WTC11 (cell line): ENCODE results near the gene IDH3A.

ENCODE experiments used
- ETV6 ChIP-seq: sonication (generic); formaldehyde crosslinking; IDR thresholded peaks from 2 replicates; pipeline ENCODE4 v1.8.1; 2022; ENCODE audit warnings: mild to moderate bottlenecking, missing genetic modification reagents
- GRHL2 ChIP-seq: fragments of 250-450 bp; sonication (Bioruptor Pico); IDR thresholded peaks from 2 replicates; pipeline ENCODE4 v1.8.0; 2022; ENCODE audit warnings: mild to moderate bottlenecking, moderate library complexity; ENCODE audit not compliant: insufficient replicate concordance, severe bottlenecking
- NFE2L1 ChIP-seq: sonication (generic); formaldehyde crosslinking; IDR thresholded peaks from 2 replicates; pipeline ENCODE4 v1.8.1; 2023; ENCODE audit warnings: missing genetic modification reagents
- SOX15 ChIP-seq: fragments of 250-450 bp; sonication (Bioruptor Pico); IDR thresholded peaks from 2 replicates; pipeline ENCODE4 v1.9.0; 2021; ENCODE audit warnings: mild to moderate bottlenecking
- TEAD4 ChIP-seq: sonication (generic); formaldehyde crosslinking; IDR thresholded peaks from 2 replicates; pipeline ENCODE4 v1.8.0; 2022; ENCODE audit warnings: mild to moderate bottlenecking, missing genetic modification reagents
- ZNF423 ChIP-seq: fragments of 250-450 bp; sonication (Bioruptor Pico); IDR thresholded peaks from 2 replicates; pipeline ENCODE4 v2.1.2; 2022; ENCODE audit warnings: mild to moderate bottlenecking, moderate library complexity
- TF ChIP-seq, protein P1 (sequence below): fragments of 200-600 bp; IDR thresholded peaks from 2 replicates; pipeline ENCODE4 v1.8.0; 2022; ENCODE audit warnings: antibody characterized with exemption
- TF ChIP-seq, protein P2 (sequence below): sonication (generic); formaldehyde crosslinking; IDR thresholded peaks from 2 replicates; pipeline ENCODE4 v1.8.1; 2023; ENCODE audit warnings: mild to moderate bottlenecking, missing genetic modification reagents, moderate library complexity

- TF ChIP-seq TEAD4 (CRISPR knock-in tag) (no peak), ETV6 (no peak), GRHL2 (CRISPR knock-in tag) (no peak), SOX15 (no peak), ZNF423 (CRISPR knock-in tag) (no peak), NFE2L1 (no peak)
- TF ChIP-seq, protein P1, sequence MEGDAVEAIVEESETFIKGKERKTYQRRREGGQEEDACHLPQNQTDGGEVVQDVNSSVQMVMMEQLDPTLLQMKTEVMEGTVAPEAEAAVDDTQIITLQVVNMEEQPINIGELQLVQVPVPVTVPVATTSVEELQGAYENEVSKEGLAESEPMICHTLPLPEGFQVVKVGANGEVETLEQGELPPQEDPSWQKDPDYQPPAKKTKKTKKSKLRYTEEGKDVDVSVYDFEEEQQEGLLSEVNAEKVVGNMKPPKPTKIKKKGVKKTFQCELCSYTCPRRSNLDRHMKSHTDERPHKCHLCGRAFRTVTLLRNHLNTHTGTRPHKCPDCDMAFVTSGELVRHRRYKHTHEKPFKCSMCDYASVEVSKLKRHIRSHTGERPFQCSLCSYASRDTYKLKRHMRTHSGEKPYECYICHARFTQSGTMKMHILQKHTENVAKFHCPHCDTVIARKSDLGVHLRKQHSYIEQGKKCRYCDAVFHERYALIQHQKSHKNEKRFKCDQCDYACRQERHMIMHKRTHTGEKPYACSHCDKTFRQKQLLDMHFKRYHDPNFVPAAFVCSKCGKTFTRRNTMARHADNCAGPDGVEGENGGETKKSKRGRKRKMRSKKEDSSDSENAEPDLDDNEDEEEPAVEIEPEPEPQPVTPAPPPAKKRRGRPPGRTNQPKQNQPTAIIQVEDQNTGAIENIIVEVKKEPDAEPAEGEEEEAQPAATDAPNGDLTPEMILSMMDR = no peak
- TF ChIP-seq, protein P2, sequence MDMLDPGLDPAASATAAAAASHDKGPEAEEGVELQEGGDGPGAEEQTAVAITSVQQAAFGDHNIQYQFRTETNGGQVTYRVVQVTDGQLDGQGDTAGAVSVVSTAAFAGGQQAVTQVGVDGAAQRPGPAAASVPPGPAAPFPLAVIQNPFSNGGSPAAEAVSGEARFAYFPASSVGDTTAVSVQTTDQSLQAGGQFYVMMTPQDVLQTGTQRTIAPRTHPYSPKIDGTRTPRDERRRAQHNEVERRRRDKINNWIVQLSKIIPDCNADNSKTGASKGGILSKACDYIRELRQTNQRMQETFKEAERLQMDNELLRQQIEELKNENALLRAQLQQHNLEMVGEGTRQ (CRISPR knock-in tag) = no peak
Observed at GRCh38 chr15:78207110-78207458, 57.9 kb downstream of the IDH3A start.
